ENCODE measurements around the gene KIF22. TPM values are rescaled to one million over a fixed set of nuclear protein-coding genes. Genes with fewer than 3 reads are reported as not detected.

KIF22 gene
- total and polyA plus RNA-seq, 9 of the 15 experiments (the other 6 are each of a cell fraction or from before 2014, with no cell fraction given): 8.7 to 232 (median 131) TPM

DNA sequence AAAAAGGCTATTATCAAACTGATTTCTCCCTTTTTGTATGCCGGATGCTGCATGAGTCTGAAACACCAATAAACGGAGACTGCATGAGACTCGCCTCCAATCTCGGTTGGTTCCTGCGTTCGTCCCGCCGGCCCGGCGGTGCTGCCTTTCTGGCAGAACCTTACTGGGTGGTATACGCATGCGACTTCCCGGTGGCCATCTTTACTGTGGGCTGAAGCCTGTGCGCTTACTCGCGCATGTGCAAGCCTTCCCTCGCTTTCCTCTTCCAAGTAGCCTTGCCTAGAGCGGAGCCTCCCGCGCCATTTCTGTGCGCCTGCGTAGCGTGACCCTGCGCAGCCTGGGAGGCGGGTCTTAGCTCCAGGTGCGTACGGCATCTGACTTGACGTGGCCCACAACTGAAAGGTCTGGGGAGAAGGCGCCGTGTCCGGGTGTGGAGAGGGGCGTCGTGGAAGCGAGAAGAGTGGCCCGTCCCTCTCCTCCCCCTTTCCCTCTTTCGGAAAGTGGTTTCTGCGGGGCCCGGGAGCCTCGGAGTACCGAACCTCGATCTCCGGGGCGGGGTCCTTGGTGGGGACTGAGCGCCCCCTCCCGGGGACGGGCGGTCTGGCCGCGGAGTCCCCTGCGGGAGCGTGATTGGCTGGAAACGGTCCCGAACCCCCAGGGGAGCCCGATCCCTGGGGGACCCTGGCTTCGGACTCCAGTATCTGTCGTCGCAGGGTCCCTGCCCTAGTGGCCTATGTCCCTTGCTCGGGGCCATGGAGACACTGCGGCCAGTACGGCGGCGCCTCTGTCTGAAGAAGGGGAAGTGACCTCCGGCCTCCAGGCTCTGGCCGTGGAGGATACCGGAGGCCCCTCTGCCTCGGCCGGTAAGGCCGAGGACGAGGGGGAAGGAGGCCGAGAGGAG is 25.5 kb downstream of the KIF22 start, which contains the start of gene PAGR1 (continued):
- TF ChIP-seq HNRNPK (IDR thresholded peaks at IDR 0.05; ENCODE audit: low read depth, low read length, poor library complexity, severe bottlenecking) (no peak), KLF1 (tag; IDR thresholded peaks at IDR 0.05) (peak; percentile 42; the same call in 1 of the 2 replicates), JUND (IDR thresholded peaks at IDR 0.05; ENCODE audit: borderline replicate concordance, low read depth, low read length) (peak; percentile 33; the same call in 1 of the 2 replicates), JUND (tag; IDR thresholded peaks at IDR 0.05; ENCODE audit: borderline replicate concordance, low read depth, low read length) (peak; percentile 26; the same call in 1 of the 3 replicates), NR2C2 (CRISPR knock-in tag; IDR thresholded peaks at IDR 0.05) (peak; percentile 91), NR2C2 (tag; IDR thresholded peaks at IDR 0.05) (peak; percentile 97), DIDO1 (tag; IDR thresholded peaks at IDR 0.05; ENCODE audit: low read depth) (peak; percentile 59; the same call in 1 of the 2 replicates), ZNF780A (CRISPR knock-in tag; IDR thresholded peaks at IDR 0.05) (no peak), PRPF4 (IDR thresholded peaks at IDR 0.05; ENCODE audit: insufficient read depth, low read depth, low read length, poor library complexity, severe bottlenecking) (no peak), ZNF184 (CRISPR knock-in tag; IDR thresholded peaks at IDR 0.05) (no peak), IRF2 (CRISPR knock-in tag; IDR thresholded peaks at IDR 0.05) (no peak), NR1H2 (CRISPR knock-in tag; IDR thresholded peaks at IDR 0.05) (peak; percentile 76; the same call in 1 of the 2 replicates), HNRNPUL1 (IDR thresholded peaks at IDR 0.05; ENCODE audit: low read length) (no peak), TEAD2 (tag; IDR thresholded peaks at IDR 0.05) (no peak), TRIM28 (IDR thresholded peaks at IDR 0.05) (no peak), ESRRB (CRISPR knock-in tag; IDR thresholded peaks at IDR 0.05; ENCODE audit: borderline replicate concordance) (no peak)
- TF ChIP-seq, protein P1, sequence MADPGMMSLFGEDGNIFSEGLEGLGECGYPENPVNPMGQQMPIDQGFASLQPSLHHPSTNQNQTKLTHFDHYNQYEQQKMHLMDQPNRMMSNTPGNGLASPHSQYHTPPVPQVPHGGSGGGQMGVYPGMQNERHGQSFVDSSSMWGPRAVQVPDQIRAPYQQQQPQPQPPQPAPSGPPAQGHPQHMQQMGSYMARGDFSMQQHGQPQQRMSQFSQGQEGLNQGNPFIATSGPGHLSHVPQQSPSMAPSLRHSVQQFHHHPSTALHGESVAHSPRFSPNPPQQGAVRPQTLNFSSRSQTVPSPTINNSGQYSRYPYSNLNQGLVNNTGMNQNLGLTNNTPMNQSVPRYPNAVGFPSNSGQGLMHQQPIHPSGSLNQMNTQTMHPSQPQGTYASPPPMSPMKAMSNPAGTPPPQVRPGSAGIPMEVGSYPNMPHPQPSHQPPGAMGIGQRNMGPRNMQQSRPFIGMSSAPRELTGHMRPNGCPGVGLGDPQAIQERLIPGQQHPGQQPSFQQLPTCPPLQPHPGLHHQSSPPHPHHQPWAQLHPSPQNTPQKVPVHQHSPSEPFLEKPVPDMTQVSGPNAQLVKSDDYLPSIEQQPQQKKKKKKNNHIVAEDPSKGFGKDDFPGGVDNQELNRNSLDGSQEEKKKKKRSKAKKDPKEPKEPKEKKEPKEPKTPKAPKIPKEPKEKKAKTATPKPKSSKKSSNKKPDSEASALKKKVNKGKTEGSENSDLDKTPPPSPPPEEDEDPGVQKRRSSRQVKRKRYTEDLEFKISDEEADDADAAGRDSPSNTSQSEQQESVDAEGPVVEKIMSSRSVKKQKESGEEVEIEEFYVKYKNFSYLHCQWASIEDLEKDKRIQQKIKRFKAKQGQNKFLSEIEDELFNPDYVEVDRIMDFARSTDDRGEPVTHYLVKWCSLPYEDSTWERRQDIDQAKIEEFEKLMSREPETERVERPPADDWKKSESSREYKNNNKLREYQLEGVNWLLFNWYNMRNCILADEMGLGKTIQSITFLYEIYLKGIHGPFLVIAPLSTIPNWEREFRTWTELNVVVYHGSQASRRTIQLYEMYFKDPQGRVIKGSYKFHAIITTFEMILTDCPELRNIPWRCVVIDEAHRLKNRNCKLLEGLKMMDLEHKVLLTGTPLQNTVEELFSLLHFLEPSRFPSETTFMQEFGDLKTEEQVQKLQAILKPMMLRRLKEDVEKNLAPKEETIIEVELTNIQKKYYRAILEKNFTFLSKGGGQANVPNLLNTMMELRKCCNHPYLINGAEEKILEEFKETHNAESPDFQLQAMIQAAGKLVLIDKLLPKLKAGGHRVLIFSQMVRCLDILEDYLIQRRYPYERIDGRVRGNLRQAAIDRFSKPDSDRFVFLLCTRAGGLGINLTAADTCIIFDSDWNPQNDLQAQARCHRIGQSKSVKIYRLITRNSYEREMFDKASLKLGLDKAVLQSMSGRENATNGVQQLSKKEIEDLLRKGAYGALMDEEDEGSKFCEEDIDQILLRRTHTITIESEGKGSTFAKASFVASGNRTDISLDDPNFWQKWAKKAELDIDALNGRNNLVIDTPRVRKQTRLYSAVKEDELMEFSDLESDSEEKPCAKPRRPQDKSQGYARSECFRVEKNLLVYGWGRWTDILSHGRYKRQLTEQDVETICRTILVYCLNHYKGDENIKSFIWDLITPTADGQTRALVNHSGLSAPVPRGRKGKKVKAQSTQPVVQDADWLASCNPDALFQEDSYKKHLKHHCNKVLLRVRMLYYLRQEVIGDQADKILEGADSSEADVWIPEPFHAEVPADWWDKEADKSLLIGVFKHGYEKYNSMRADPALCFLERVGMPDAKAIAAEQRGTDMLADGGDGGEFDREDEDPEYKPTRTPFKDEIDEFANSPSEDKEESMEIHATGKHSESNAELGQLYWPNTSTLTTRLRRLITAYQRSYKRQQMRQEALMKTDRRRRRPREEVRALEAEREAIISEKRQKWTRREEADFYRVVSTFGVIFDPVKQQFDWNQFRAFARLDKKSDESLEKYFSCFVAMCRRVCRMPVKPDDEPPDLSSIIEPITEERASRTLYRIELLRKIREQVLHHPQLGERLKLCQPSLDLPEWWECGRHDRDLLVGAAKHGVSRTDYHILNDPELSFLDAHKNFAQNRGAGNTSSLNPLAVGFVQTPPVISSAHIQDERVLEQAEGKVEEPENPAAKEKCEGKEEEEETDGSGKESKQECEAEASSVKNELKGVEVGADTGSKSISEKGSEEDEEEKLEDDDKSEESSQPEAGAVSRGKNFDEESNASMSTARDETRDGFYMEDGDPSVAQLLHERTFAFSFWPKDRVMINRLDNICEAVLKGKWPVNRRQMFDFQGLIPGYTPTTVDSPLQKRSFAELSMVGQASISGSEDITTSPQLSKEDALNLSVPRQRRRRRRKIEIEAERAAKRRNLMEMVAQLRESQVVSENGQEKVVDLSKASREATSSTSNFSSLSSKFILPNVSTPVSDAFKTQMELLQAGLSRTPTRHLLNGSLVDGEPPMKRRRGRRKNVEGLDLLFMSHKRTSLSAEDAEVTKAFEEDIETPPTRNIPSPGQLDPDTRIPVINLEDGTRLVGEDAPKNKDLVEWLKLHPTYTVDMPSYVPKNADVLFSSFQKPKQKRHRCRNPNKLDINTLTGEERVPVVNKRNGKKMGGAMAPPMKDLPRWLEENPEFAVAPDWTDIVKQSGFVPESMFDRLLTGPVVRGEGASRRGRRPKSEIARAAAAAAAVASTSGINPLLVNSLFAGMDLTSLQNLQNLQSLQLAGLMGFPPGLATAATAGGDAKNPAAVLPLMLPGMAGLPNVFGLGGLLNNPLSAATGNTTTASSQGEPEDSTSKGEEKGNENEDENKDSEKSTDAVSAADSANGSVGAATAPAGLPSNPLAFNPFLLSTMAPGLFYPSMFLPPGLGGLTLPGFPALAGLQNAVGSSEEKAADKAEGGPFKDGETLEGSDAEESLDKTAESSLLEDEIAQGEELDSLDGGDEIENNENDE (IDR thresholded peaks at IDR 0.05; ENCODE audit: low read depth, low read length): no peak

All from K562 (cell line).